Esophagus mucosa (tissue), 1 donor: ENCODE data around the gene MAGI3. TPM values are rescaled to one million over a fixed set of nuclear protein-coding genes. Genes with fewer than 3 reads are reported as not detected.
"Not testable (repeated sequence)": the region's sequence is repeated elsewhere in the genome, so short reads cannot be mapped to it uniquely, and the experiment has no call there.

ENCODE experiments used
- ATAC-seq: fragments of 200-7000 bp; cut with Tn5 transposase; one replicate; pipeline ENCODE4 v1.9.1; 2020
- total RNA-seq: library from RNA; stranded (reverse); gene quantifications from one replicate; pipeline ENCODE4 v1.2.4, GENCODE V29; 2023
- donor health status: DM: yes; HTN: yes; CAD: no.

MAGI3 gene
- total RNA-seq, 1 donor from 2014 or later, result 16.5 TPM

DNA sequence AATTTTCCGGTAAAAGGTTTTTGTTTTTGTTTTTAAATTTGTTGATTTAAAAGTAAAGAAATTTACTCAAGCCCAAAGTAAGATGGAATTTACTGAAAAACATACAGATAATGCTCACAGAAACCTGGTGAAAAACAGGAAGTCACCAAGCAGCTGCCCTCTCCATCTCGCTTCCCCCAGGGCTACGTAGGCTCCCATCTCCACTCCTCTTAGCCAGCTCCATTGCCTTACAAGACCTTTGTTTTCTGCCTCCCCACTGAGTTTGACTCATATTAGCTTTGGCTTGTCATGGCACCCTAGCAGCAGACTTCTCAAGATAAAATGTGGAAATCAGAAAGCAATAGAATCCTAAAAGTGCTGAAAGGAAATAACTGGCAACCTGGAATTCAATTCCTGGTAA lies 311.1 kb downstream of the MAGI3 start:
- ATAC-seq, result no peak

DNA sequence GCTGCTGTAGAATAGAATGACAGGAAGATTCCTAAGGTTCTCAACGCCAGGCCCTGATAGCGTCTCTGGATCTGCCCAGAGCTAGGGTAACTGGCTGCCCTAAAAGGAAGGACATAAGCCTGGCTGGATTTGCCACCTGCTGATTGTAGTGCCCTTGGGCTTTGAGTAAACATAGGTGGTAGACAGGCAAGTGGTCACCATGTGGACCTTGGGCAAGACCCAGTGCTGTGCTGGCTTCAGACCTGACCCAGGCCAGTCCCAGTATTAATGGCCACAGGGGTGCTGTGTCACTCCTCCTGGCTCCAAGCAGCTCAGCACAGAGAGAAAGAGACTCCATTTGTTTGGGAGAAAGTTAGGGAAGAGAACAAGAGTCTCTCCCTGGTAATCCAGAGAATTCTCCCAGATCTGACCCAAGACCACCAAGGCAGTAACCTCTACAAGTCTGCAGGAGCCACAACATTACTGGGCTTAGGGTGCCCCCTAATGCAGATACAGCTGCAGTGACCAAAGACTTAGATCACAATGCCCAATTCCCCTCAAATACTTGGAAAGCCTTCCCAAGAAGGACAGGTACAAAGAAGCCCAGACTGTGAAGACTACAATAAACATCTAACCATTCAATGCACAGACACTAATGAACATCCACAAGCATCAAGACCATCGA lies 324.4 kb downstream of the MAGI3 start:
- no peak for ATAC-seq

DNA sequence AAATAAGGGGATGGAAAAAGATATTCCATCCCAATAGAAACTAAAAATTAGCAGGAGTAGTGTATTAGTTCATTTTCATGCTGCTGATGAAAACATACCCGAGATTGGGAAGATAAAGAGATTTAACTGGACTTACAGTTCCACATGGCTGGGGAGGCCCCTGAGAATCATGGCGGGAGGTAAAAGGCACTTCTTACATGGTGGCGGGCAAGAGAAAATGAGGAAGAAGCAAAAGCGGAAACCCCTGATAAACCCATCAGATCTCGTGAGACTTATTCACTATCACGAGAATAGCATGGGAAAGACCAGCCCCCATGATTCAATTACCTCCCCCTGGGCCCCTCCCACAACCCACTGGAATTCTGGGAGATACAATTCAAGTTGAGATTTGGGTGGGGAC lies 327.2 kb downstream of the MAGI3 start:
- not testable (repeated sequence) for ATAC-seq

DNA sequence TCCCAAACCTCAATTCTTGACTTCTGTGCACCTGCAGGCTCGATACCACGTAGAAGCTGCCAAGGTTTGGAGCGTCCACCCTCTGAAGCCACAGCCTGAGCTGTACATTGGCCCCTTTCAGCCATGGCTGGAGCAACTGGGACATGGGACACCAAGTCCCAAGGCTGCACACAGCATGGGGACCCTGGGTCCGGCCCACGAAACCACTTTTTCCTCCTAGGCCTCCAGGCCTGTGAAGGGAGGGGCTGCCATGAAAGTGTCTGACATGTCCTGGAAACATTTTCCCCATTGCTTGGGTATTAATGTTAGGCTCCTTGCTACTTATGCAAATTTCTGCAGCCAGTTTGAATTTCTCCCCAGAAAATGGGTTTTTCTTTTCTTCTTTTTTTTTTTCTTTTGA lies 328.3 kb downstream of the MAGI3 start:
- ATAC-seq, result not testable (repeated sequence)

DNA sequence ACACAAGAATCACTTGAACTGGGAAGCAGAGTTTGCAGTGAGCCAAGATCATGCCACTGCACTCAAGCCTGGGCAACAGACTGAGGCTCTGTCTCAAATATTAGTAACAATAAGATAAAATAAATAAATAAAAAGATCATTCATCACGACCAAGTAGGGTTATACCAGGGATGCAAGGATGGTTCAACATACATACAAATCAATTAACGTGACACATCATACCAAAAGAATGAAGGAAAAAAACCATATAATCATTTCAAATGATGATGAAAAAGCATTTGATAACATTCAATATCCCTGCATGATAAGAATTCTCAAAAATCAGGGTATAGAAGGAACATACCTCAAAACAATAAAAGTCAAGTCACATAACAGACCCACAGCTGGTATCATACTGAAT lies 330.7 kb downstream of the MAGI3 start:
- ATAC-seq, result no peak

DNA sequence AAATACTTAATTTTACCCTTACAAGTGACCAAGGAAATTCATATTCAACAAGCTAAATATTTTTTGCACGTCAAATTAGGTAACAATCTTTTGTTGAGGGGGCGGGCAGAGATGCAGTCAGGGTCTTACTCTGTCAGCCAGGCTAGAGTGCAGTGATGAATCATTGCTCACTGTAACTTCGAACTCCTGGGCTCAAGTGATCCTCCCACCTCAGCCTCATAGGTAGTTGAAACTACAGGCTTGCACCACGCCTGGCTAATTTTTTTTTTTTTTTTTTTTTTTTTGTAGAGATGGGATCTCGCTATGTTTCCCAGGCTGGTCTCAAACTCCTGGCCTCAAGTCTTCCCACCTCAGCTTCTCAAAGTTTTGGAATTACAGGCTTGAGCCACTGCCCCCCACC lies 342.5 kb downstream of the MAGI3 start:
- ATAC-seq, result no peak

DNA sequence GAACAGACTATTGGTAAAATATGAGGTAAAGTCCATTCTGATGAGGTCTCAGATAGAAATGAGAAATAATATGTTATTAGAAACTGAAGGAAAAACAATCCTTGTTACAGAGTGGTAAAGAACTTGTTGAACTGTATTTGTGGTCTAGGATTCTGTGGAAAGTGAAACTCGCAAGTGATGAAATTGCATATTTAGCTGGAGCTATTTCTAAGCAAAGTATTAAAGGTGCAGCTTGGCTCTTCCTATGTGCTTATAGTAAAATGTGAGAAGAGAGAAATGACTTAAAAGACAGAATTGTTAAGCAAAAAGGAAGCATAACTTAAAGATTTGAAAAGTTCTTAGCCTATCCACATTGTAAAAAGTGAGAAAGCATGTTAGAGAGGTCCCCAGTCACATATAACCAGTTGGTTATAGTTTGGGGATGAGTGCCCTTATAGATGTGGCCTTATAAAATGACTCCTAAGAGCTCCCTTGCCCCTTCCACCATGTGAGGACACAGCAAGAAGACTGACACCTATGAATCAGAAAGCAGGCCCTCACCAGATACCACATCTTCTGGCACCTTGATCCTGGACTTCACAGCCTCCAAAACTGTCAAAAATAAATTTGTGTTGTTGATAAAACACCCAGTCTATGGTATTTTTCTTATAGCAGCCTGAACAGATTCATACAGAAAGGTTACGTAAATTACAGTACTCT lies 344.2 kb downstream of the MAGI3 start:
- no peak for ATAC-seq
